Cerebellar cortex (tissue), 1 donor: ENCODE results near the gene EFNB2.

Experiments used
- DNase-seq: peaks from one replicate; pipeline ENCODE4 v3.0.0-alpha.2; 2015; ENCODE audit warnings: low spot score

EFNB2 gene

DNA sequence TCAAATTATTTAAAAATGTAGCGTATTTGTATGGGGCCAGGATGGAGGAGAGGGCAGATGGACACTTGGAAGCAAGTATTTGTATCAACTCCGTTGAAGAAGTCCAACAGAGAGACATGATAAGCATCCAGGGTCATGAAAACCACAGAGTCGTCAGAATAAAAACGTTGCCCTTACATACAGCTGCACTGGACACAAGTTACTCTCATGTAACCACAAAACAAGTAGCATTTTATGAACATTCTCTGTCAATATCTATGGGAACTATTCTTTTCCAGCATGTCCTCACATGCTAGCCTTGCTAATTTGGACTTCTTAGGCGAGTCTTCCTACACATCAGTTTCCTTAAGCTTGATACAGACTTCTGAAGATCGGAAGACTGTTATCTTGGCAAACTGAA, 35.0 kb downstream of the EFNB2 start:
- DNase-seq = no peak

DNA sequence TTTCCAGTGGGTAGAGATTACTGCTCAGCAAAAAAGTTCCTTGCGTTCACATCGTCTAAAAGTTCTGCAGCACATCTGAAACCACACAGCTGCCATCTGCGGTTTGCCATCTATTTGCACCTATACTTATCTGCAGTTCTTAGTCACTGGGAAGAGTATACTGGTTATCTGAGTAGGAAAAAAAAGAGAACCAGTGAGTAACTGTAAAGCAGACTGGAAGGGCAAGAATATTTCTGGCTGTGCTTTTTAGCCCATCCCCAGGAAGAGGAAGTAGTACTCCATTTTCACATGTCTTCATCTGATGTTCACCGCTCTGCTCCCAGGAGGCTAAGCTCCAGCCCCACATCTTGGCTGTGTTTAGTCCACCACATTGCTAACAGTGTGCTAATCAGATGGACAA, 35.6 kb downstream of the EFNB2 start:
- no peak for DNase-seq

DNA sequence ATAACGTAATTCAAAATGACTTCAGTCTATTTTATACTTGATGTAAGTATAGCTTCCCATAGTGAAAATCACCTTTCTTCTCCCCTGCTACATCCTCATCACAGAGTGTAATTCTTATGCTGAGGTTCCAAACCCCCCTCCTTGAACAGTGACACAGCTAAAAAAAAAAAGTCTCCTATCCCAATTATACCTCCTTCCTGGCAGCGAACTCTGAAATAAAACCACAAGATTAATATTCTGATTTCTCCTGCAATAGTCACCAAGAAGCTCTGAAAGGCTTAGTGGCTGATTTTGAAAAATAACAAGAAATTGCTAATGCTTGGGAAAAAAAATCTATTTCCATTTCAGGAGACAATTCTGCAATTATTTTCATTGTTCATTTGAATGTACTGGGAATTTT, 36.3 kb downstream of the EFNB2 start:
- DNase-seq = no peak

DNA sequence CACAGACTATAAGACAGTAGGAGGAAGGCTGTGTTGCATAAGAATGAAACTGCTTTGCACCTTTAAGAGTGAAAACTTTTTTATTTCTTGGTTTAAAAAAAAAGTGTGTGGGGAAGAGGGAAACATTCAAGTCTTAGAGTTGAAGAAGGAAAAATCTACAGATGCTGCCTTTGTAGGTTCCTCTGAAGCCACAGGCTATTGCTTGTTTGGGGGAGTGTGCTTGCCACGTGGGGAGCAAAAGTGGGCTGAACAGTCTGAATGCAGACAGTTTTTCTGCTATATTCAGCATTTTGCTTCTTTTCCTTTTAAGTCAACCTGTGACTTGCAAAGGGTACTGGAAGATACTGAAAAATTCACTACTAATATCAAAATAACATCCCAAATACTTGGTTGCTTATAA, 36.9 kb downstream of the EFNB2 start:
- DNase-seq = no peak

DNA sequence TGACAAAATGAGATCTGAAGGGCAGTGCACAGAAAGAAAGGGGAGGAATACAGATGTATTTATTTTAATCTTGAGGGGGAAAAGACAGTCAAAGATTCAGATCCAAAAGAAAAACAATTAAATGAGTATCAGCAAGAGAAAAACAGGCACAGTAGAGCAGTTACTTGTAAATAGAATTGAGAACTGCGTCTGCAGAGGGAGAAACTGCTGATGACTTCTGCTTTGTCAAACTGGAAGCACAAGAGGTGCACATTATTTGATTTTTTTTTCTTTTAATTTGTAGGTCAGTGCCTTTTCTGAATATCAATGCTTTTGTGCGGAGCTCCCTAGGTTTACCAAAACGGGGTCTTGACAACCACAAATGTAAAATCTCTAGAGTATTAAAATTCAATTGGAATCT, 37.3 kb downstream of the EFNB2 start:
- no peak for DNase-seq

DNA sequence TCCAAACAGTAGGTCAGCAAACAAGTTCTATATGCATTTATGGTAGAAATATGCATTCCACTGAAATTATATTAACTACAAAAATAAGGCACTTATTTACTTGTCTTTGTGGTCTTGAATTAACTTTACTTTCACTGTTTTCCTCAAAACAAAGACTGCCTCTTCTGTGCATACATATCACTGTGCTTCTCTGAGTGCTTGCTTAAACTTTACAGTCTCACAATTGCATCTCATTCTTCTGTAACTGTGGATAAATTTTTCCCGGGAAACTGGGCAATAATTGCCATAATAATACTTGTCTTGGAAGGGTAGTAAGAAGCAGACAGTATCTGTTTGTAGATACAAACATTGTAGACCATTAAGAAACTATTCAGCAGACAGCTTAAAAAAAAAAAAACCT, 38.4 kb downstream of the EFNB2 start:
- DNase-seq = no peak

DNA sequence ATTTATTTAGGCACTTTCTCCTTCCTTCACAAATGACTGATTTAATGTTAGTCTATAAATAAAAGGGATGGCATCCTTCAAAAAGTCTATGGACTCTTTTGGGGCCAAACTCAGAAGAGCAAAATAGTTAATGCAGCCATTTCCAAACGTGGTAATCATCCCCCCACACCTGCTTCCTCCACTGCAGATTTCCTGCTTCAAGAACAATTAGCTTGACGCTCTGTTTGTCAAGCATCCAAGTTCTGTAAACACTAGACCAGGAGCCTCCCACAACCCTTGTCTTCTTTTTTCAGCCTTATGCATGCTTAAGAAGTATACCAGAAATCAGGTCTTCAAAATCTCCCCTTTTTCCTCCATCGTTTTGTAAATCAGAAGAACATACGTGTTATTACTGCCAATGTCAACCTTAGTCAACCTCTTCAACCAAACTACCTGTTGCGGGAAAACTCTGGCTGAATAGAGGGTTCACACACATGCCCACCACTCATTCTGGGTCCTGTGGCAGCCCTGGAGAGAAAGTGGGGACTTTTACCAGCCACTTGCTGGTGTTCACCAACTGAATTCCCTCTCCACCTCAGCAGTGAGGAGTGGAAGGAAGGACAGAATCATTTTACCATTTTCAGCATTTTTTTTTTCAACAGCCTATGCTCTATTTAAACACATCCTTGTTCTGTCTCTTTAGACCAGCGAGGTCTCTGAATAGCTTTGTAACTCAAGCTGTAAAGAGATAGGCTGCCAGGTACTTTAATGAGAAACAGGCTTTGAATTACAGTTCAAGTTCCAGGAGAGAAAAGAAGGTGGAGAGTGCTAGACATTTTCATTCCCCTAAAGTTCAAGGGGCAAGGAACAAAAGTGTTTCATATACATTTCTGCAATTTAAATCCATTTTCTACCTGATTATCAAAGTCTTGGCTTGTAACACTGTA, 39.1 kb downstream of the EFNB2 start:
- peak; percentile 48 for DNase-seq

DNA sequence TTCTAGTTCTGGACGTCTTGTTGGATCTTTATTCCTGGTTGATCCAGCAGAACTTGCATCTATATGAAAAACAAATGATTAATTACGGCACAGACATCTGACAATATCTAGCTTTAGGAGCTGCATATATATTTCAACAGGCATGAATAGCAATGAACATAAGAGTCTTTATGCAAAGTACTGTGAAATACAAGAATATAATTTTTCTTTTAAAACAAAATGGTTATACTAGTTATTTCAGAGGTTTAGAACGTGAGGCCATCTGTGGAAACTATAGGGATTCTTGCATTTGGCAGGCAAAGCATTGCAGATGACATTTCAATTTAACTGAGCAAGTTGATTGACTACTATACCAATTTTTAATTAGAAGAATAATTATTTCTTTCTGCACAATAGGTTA, 40.5 kb downstream of the EFNB2 start:
- DNase-seq = peak; percentile 25

DNA sequence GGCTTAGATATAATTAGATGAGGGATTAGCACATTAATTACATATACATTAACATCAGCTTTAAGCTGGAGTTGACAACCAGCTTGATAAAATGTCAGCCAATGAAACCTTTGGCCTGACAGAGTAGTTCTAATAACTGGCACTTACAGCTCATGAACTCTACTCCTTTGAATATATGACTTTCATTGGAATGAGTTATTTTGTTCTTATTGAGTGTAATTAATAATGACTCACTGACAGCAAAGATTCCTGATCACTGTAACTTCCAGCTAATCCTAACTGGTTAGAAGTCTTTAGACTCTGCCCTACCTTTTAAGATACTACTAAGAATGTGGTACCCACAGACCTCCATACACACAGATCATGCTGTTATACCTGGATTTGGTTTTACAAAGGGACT, 41.0 kb downstream of the EFNB2 start:
- DNase-seq = no peak

DNA sequence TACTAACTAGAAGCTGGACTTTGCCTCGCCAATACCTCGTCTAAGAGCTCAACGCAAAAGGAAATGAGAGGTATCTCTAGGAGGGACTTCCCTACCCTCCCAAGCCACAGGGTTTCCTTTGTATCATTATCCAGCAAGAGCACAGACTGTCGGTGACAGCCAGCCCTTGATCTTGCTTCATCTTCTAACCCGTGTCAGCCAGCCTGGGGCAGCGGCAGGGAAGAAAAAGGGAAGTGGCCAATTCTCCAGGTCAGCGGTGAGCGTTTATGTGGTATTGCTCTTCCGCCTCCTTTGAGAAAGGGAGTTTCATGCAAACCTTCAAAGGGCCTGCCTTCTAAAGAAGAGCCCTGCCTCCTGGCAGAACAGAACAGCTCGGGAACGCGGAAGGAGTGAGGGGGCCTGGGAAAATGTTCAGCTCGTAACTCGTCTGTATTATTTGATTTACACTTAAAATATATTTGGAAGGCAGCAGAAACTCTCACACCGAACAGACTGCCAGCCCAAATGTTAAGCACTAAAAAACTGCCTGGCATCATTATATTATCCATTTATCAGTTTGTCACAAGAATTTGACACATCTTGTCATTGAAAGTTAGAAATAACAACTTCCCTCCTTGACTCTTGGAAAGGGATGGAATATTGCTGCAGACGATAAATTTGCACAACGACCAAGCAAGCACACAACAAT, 41.8 kb downstream of the EFNB2 start:
- no peak for DNase-seq

DNA sequence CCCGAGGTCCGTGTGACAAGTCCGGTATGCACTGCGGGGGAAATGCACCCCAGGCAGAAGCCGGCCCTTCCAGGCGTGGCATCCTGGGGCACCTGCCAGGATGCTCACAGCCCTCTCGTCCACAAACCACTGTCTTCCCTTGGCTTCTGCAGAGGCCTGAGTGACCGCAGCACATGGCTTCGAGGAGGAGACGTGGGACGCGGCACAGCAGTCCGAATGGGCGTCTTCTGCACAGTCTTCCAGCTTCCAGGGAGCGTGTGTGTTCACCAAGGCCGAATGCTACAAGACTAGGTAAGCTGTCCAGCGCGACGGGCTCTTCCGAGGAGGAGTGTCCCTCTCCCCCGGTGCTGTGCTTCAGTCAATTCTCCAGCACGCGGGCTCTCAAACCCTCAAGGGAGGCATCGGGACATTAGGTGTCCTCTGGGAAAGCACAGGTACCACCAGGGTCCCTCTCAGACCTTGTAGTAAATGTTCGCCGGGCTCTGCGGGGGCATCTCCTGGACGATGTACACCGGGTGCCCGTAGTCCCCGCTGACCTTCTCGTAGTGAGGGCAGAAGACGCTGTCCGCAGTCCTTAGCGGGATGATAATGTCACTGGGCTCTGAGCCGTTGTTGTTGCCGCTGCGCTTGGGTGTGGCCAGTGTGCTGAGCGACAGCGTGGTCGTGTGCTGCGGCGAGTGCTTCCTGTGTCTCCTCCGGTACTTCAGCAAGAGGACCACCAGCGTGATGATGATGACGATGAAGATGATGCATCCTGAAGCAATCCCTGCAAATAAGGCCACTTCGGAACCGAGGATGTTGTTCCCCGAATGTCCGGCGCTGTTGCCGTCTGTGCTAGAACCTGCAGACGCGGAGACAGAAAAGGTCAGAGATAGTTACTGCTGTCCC, 42.6 kb downstream of the EFNB2 start:
- DNase-seq = no peak

DNA sequence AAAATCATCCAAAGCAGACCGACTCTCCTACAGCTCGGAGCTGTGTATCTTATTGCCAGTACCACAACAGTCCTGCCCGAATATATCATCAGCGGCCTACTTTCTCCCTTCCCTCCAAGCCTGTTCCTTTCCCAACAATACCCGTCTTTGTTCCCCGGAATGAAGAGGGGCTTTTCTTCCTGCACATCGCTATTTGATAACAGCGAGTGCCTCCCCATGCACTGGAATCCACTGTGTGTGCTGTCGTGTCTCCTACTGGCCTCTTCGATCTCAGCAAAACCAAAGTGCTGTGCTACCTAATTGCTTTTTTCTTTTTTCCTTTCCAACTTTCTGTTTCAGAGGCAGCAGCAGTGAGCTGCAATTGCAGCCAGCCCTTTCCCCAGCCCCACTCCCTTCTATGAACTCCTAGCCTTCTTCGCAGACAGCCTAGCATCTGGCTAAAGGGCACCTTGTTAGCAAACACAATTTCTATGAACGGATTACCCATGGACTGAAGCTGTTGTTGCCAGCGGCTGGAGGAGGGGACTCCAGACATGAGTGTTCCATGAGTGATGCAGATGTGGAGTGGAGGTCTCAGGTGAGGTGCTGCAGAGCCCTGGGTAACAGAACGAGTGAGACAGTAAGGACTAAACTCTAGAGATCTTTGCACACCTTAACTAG, 43.4 kb downstream of the EFNB2 start:
- DNase-seq = no peak

DNA sequence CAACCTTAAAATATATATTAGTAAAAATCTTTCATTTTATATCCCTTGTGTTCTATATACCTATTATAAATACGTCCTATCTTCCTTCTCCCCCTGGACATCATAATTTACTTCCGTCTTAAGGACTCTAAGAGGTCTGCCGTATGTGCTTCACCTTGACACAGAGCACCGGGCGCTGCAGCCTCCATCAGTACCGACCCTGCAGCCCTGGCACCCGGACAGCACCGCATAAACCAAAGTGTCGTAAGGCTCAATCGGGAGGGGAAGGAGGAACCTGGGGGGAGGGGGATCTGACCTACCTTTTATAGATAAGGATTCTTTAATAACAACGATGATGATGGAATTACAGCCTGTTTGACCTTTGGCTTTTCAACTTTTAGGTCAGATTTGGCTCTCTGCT, 44.0 kb downstream of the EFNB2 start:
- no peak for DNase-seq

DNA sequence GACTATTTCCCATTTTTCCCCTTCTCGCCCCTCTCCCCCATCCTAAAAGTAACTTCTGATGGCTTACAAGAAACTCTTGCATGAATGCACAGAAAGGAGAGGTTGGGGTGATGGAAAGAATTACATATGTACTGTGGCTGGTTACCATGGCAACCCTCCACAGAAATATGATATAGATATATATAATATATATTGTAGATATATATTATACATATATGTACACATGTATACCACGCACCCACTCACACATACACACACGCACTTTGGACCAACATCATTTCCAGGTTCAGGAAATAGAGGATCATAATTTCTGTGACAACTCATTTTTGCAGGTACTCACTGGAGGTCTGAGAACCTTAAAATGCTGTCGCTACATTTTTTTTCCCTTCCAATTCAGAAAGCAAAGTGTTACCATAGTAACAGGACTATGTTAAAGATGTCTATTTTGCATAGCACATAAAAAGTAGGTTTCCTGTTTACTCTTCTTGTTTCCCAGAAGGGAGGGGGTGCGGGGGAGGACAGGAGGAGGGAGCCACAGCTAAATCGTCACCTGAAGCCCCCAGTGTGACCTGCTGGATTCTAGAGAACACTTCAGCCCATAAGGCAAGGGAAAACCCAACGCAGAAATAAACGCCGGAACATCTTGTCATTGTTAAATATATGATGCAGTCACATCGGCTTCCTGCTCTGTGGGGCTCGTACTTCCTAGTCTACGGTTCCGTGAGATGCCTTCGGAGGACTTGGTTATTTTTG, 44.7 kb downstream of the EFNB2 start:
- DNase-seq = no peak

DNA sequence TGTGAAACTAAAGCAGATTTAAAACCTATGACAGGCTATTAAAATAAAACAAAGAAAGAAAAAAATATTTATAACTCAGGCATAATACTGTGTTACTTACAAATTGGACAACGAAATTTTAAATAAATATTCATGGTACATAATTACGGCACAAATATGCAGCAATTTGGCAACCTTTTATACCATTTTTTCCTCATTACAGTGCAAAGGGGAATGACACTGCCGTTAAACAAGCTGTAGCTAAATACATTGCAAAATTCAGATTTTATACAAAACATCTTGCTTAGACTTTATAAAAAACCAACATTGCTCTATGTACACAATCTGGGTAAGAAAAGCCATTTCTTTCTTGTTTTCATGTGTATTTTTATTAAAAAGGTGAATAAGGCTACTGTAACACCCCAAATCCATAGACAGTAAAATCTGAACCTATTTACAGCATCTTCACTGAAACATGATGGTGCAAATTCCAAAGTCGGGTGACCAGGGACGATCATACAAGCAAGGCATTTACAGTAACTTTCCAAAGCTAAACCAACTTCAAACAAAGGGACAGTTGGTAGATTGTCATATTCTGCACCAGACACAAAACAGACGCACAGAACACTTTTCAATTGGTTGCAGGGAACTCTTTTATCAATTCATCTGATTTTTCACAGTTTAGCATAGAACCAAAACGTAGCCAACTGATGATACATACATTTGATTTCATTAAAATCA, 45.5 kb downstream of the EFNB2 start:
- DNase-seq = no peak

DNA sequence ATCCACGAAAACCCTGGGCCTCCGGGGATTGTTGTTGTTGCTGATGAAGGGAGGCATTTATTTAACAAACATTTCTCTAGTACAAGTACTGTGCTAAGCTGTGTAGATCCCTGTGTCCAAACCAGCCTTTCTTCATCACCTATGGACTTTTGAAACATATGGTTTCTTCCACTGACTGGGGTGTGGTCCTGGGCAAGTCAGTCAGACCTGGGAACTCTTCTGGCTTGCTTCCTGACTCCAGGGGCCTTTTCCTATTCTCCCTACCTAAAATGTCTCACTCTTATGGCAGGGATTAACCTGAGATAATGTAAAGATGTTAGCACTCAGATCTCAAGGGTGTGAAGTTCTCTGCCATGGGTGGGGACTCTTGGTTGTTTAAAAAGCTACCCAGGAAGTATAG, 46.8 kb downstream of the EFNB2 start:
- DNase-seq = no peak

DNA sequence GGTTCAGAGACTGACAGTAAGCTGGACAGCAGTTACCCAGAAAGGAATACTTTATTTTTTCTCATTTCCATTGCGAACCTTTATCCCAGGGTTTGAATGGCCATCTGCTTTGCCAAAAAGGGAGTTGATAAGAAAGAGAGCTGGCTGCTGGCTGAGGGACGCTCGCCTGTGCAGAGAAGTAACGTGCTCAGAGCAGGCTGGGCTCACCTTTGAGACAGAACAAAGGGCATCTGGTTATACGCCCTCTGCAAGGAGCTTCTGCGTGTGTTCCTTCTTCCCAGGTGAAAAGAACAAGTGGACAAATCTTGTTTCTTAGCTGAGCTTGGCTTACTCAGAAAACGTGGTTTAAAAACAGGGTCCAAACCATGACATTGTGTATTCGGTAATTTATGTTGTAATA, 47.4 kb downstream of the EFNB2 start:
- no peak for DNase-seq

DNA sequence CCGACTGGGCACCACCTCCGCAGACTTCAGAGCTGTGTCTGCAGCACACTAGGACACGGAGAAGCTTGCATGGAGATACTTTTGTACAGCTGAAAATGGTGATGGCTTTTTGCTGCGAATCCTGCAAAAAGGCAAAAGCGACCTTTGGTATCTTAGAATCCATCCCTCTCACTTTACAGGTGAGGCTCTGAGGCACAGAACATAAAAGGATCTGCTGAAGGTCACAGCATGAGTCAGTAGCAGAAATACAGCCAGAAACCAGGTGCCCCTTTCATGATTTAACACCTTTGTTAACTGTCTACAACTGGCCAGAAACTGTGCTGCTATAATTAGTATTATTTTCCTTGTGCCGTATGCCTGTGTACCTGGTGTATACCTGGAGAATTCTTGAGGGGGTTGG, 48.3 kb downstream of the EFNB2 start:
- DNase-seq = no peak

DNA sequence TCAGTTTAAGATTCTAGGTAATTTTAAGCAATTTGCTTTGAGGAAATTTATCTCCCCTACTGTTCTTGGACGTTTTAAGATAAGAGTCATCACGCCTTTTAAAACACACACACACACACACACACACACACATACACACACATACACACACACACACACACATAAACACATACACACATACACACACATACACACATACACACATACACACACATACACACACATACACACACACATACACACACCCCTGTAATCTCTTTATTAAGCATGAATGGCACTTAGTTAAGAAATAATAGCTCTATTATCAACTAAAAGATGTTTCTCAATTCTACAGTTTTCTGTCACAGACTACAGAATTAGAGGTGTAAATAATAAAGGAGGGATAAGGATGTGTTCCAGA, 49.2 kb downstream of the EFNB2 start:
- DNase-seq = no peak

DNA sequence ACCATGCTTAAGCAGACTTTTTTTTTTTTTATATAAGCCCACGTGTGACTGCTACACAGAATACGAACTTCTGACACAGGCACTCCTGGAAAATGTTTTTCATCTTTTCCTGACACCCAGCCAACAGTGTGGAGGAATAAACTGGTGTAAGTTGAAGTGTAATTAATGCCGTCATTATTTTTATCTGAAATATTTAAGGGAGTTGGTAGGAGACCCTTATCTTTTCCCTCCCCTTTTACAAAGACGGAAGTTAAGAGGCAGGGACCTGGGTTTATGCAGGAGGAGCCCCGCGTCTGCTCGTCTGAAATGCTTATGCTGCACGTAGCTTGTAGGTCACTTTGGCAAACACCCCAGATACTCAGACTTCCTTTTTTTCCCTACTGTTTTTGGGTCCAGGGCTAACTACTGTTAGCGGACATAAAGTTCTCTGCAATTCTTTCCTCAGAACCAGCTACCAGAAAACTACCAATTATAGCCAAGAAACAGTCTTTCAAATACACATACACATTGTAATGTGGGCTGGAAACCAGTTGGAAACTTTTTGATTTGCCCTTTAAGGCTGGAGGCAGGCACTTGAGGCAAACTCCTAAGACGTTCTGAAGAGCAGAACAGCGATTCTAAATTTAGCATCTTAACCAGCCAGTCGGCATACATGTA, 50.8 kb downstream of the EFNB2 start:
- DNase-seq = no peak
